Smooth muscle cell (in vitro differentiated cells): ENCODE results near the gene TRNT1. TPM values are rescaled to one million over a fixed set of nuclear protein-coding genes. Genes with fewer than 3 reads are reported as not detected.

Source experiments
- DNase-seq: peaks from one replicate; lab custom pipeline; 2025; ENCODE audit not compliant: unreplicated experiment; lab: John Stamatoyannopoulos, UW
- H2AFZ ChIP-seq: fragments of 200-600 bp; sonication (generic); 2 replicates; pipeline ENCODE4 v1.6.0; 2016; ENCODE audit warnings: antibody characterized with exemption, low read depth, mild to moderate bottlenecking
- H3F3A ChIP-seq: fragments of 200-600 bp; sonication (generic); 2 replicates; pipeline ENCODE4 v1.6.0; 2017; ENCODE audit warnings: antibody characterized with exemption, low read depth
- H3K27ac ChIP-seq: fragments of 200-600 bp; sonication (generic); 2 replicates; pipeline ENCODE4 v1.5.1; 2016; ENCODE audit warnings: low read depth, mild to moderate bottlenecking
- H3K27me3 ChIP-seq: fragments of 200-600 bp; sonication (generic); 2 replicates; pipeline ENCODE4 v1.6.1; 2016; ENCODE audit warnings: low read depth, mild to moderate bottlenecking
- H3K36me3 ChIP-seq: fragments of 200-600 bp; sonication (generic); 2 replicates; pipeline ENCODE4 v1.5.1; 2016; ENCODE audit warnings: low read depth
- H3K4me1 ChIP-seq: fragments of 200-600 bp; sonication (generic); 2 replicates; pipeline ENCODE4 v1.5.1; 2016; ENCODE audit warnings: low read depth
- H3K4me2 ChIP-seq: fragments of 200-600 bp; sonication (generic); 2 replicates; pipeline ENCODE4 v1.6.0; 2016; ENCODE audit warnings: mild to moderate bottlenecking
- H3K4me3 ChIP-seq: fragments of 200-600 bp; sonication (generic); 2 replicates; pipeline ENCODE4 v1.5.1; 2016; ENCODE audit warnings: mild to moderate bottlenecking
- H3K79me2 ChIP-seq: fragments of 200-600 bp; sonication (generic); 2 replicates; pipeline ENCODE4 v1.6.0; 2016; ENCODE audit warnings: low read depth, mild to moderate bottlenecking
- H3K9ac ChIP-seq: fragments of 200-600 bp; sonication (generic); 2 replicates; pipeline ENCODE4 v1.6.0; 2016; ENCODE audit warnings: low read depth
- H3K9me3 ChIP-seq: fragments of 200-600 bp; sonication (generic); replicated peaks from 2 replicates; pipeline ENCODE4 v1.5.1; 2016; ENCODE audit warnings: low read depth
- H4K20me1 ChIP-seq: fragments of 200-600 bp; sonication (generic); 2 replicates; pipeline ENCODE4 v1.6.0; 2016; ENCODE audit warnings: low read depth
- WGBS: methylation state at CpG from one replicate; pipeline ENCODE4 v1.1.7; 2016; ENCODE audit warnings: low lambda C conversion rate; 5-methylcytosine and 5-hydroxymethylcytosine counted together
- polyA plus RNA-seq: library from polyadenylated mRNA; unstranded; fragments of >200 nt; fragmentation: Nextera tagmentation; extraction: Ambion mirVana; gene quantifications from 2 replicates; pipeline ENCODE4 v1.2.1, GENCODE V29; 2016
- total RNA-seq: library from RNA; depleted of rRNA; stranded (reverse); fragments of >200 nt; gene quantifications from 2 replicates; pipeline ENCODE4 v1.2.3, GENCODE V29; 2014
- TF ChIP-seq, protein P1 (sequence below): fragments of 200-600 bp; sonication (generic); IDR thresholded peaks from 2 replicates; pipeline ENCODE4 v1.5.1; 2017; ENCODE audit warnings: borderline replicate concordance, mild to moderate bottlenecking, antibody characterized with exemption; ENCODE audit not compliant: insufficient read depth, poor library complexity, severe bottlenecking

Gene TRNT1
- total and polyA plus RNA-seq, 2 experiments from 2014 or later = 16.1 to 18.6 TPM

DNA sequence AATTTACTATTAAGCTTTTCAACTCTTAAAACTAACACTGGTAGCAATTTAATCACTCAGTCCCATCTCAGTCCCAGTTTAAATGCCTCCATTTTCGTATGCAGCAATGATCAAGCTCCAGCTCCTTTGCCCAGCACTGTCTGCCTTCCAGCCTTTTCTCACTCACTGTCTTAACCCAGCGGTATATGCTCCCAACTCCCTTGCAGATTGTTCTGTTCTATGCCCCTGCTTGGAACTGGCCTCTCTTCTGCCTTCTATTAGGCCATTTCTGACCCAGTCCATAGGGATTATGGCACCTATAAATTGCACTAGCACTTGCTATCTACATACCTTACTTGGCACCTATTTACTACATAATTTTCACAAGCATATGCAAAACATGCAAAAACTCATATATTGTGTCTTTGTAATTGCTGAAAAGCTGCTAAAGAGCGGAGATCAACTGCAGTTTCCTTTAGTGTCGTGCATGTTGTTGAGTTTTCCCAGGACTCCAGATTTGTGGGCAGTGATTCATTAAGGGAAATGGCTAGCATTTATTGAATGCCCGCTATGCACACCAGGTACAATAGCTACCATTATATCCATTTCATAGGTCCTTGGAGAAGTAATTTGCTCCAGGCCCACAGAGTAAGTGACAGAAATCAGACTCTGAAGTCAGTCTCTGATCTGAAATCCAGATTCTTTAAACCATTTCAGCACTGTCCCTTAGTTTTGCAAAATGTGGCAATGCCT lies 28.3 kb downstream of the TRNT1 start:
- TF ChIP-seq, protein P1, sequence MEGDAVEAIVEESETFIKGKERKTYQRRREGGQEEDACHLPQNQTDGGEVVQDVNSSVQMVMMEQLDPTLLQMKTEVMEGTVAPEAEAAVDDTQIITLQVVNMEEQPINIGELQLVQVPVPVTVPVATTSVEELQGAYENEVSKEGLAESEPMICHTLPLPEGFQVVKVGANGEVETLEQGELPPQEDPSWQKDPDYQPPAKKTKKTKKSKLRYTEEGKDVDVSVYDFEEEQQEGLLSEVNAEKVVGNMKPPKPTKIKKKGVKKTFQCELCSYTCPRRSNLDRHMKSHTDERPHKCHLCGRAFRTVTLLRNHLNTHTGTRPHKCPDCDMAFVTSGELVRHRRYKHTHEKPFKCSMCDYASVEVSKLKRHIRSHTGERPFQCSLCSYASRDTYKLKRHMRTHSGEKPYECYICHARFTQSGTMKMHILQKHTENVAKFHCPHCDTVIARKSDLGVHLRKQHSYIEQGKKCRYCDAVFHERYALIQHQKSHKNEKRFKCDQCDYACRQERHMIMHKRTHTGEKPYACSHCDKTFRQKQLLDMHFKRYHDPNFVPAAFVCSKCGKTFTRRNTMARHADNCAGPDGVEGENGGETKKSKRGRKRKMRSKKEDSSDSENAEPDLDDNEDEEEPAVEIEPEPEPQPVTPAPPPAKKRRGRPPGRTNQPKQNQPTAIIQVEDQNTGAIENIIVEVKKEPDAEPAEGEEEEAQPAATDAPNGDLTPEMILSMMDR = no peak
- no peak overlapping the region for H3K4me2 ChIP-seq
- no peak overlapping the region for H3K27ac ChIP-seq
- H3K4me3 ChIP-seq = no peak overlapping the region
- H4K20me1 ChIP-seq = no peaks in the 10 kb centered on the region
- no peak overlapping the region for H3K9ac ChIP-seq
- DNase-seq = no peak
- no peak overlapping the region for H2AFZ ChIP-seq
- no peaks in the 10 kb centered on the region for H3K79me2 ChIP-seq
- H3K36me3 ChIP-seq = peaks cover 12% of the 10 kb centered on the region
- H3F3A ChIP-seq = no peaks in the 10 kb centered on the region
- 88% methylated on average over 5 of the region's 5 CpGs for WGBS
- no peaks in the 10 kb centered on the region for H3K9me3 ChIP-seq
- no peaks in the 10 kb centered on the region for H3K27me3 ChIP-seq
- H3K4me1 ChIP-seq = no peaks in the 10 kb centered on the region

- Histone ChIP-seq H3K4me2 (no peak overlapping the region), H3K36me3 (peaks cover 7% of the 10 kb centered on the region), H3K9ac (no peak overlapping the region), H3K79me2 (no peaks in the 10 kb centered on the region), H3K9me3 (no peaks in the 10 kb centered on the region), H3K4me1 (no peaks in the 10 kb centered on the region), H3F3A (no peaks in the 10 kb centered on the region), H4K20me1 (peaks cover 6% of the 10 kb centered on the region), H3K27me3 (no peaks in the 10 kb centered on the region), H3K27ac (no peak overlapping the region), H2AFZ (no peak overlapping the region), H3K4me3 (no peak overlapping the region)
- DNase-seq = no peak
- 98% methylated on average over 8 of the region's 8 CpGs for WGBS
- TF ChIP-seq, protein P1 = no peak
Observed at GRCh38 chr3:3157484-3157883, 30.7 kb downstream of the TRNT1 start.

GRCh38 chr3:3160826-3161225 lies 34.1 kb downstream of the TRNT1 start:
- H3K36me3 ChIP-seq = peaks cover 10% of the 10 kb centered on the region
- no peaks in the 10 kb centered on the region for H3K79me2 ChIP-seq
- no peaks in the 10 kb centered on the region for H3K27me3 ChIP-seq
- H3K9me3 ChIP-seq = no peaks in the 10 kb centered on the region
- H2AFZ ChIP-seq = no peak overlapping the region
- no peaks in the 10 kb centered on the region for H3F3A ChIP-seq
- no peak overlapping the region for H3K4me2 ChIP-seq
- TF ChIP-seq, protein P1 = no peak
- H4K20me1 ChIP-seq = peaks cover 6% of the 10 kb centered on the region
- no peak overlapping the region for H3K9ac ChIP-seq
- no peaks in the 10 kb centered on the region for H3K4me1 ChIP-seq
- DNase-seq = no peak
- WGBS = 85% methylated on average over 2 of the region's 2 CpGs
- no peak overlapping the region for H3K27ac ChIP-seq
- H3K4me3 ChIP-seq = no peak overlapping the region

DNA sequence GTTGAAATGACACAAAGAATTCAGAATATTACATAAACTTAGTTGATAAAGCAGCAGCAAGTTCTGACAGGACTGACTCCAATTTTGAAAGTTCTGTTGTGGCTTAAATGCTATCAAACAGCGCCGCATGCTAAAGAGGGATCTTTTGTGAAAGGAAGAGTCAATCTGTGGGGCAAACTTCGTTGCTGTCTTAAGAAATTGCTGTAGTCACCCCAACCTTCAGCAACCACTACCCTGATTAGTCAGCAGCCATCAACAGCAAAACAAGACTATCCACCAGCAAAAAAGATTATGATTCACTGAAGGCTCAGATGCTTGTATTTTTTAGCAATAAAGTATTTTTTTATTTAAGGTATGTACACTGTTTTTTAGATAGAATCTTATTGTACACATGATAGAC lies 38.5 kb downstream of the TRNT1 start:
- H3K79me2 ChIP-seq = no peaks in the 10 kb centered on the region
- no peak overlapping the region for H3K27ac ChIP-seq
- WGBS = 57% methylated on average over 3 of the region's 3 CpGs
- H3K27me3 ChIP-seq = no peaks in the 10 kb centered on the region
- peaks cover 27% of the 10 kb centered on the region for H3K36me3 ChIP-seq
- H3K4me3 ChIP-seq = no peak overlapping the region
- DNase-seq = no peak
- H3K4me2 ChIP-seq = no peak overlapping the region
- no peaks in the 10 kb centered on the region for H3K9me3 ChIP-seq
- peaks cover 6% of the 10 kb centered on the region for H4K20me1 ChIP-seq
- H3K9ac ChIP-seq = no peak overlapping the region
- H3F3A ChIP-seq = no peaks in the 10 kb centered on the region
- H2AFZ ChIP-seq = no peak overlapping the region
- TF ChIP-seq, protein P1 = no peak
- H3K4me1 ChIP-seq = no peaks in the 10 kb centered on the region
